ENCODE measurements around the gene B4GAT1.

The B4GAT1 gene

GRCh38 chr11:66297610-66298009, 49.8 kb downstream of the B4GAT1 start:
- no peak for FAIRE-seq
